Upper lobe of left lung (tissue), 4 donors: ENCODE results near the gene CBLB.

Source experiments
- CTCF ChIP-seq, 6 experiments: fragments of 450-650 bp in 4 of 6; fragments of 200-600 bp in 2 of 6; sonication (generic) in 2 of 6; IDR thresholded peaks; one replicate each; pipeline ENCODE4 v1.5.1; 2016 to 2019; ENCODE audit warnings: antibody characterized with exemption in 6 of 6
- POLR2AphosphoS5 ChIP-seq, 2 donors: sonication (generic); formaldehyde crosslinking; IDR thresholded peaks; one replicate each; pipeline ENCODE4 v1.5.1; 2017; ENCODE audit warnings: antibody characterized with exemption in 2 of 2

- TF ChIP-seq CTCF (IDR thresholded peaks at IDR 0.05) = no peak
- TF ChIP-seq POLR2AphosphoS5 (IDR thresholded peaks at IDR 0.05) = no peak
Measured at GRCh38 chr3:105730801-105731354, 137.9 kb downstream of the CBLB start.
